ENCODE data around the gene PSMC3.

DNA sequence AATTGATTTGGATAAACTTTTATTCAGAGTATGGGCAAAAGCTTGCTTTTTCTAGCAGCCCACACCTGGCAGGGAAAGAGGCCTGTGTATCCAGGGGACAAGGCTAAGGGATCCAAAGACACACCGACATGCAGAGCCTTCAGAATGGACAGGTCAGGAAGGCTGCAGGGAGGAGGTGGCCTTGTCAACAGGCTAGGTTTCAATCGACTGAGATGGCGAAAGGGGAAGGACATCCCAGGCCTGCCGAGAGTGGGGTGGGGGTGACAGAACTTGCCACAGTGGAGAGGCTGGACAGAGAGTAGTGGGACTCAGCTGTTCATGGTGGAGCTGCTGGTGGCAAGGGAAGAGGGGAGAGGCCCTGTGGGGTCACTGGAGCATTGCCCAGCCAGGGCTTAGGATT is 23.1 kb downstream of the PSMC3 start:
- no peak for TF ChIP-seq EZH2 (IDR thresholded peaks at IDR 0.05; ENCODE audit: borderline replicate concordance, low read depth, low read length, poor library complexity, severe bottlenecking)
- no peak for TF ChIP-seq CTCF (conservative IDR thresholded peaks at IDR 0.05; ENCODE audit: low read depth, low read length)

All from A673 (cell line).